ENCODE measurements around the gene GAB2.
A peak's percentile ranks its signal among the peaks of the same experiment; 100 is the strongest.
"Not testable (repeated sequence)": the region's sequence is repeated elsewhere in the genome, so short reads cannot be mapped to it uniquely, and the experiment has no call there.

GAB2 gene

GRCh38 chr11:78417175-78417887, at the start of gene GAB2:
GAB2 (minus strand) TSS chr11:78417820; CDS start chr11:78417720, 100 bp downstream.
- no peaks in the 10 kb centered on the region for H3K27me3 ChIP-seq (ENCODE audit: control insufficient read depth, insufficient read depth, low read length)
- H3K27ac ChIP-seq, result peak within 1 kb of the TSS; percentile 80
- peak within 1 kb of the TSS; percentile 66 for H3K4me2 ChIP-seq (ENCODE audit: low read length)
- no peaks in the 10 kb centered on the region for H3K79me2 ChIP-seq
- peak within 1 kb of the TSS; percentile 50 for H3K4me3 ChIP-seq (ENCODE audit: low read depth, low read length)
- H2AFZ ChIP-seq, result peak within 1 kb of the TSS; percentile 84
- TF ChIP-seq CTCF (IDR thresholded peaks at IDR 0.05), result no peak
- H3K4me1 ChIP-seq, result peaks cover 3% of the 10 kb centered on the region
- no peaks in the 10 kb centered on the region for H3K36me3 ChIP-seq (ENCODE audit: control insufficient read depth, insufficient read depth, low read length)
- H3K9ac ChIP-seq, result no peak within 1 kb of the TSS
- H3K9me3 ChIP-seq (ENCODE audit: control insufficient read depth, low read length), result no peaks in the 10 kb centered on the region

DNA sequence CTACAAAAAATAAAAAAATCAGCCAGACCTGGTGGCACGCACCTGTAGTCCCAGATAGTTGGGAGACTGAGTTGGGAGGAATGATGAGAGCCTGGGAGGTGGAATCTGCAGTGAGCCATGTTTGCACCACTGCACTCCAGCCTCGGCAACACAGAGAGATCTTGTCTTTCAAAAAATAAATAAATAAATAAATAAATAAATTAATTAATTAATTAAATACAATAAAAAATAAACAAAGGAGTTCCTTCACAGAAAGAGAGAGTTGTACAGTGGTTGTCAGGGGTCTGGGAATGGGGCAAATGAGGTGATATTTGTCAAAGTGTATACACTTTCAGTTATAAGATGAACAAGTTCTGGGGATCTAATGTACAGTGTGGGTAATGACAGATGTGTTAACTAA, 49.8 kb upstream of the GAB2 start:
- Histone ChIP-seq H2AFZ (no peak overlapping the region), H3K9ac (no peak overlapping the region), H3K4me2 (ENCODE audit: low read length) (no peak overlapping the region), H3K9me3 (ENCODE audit: control insufficient read depth, low read length) (no peaks in the 10 kb centered on the region), H3K79me2 (no peaks in the 10 kb centered on the region), H3K27ac (no peak overlapping the region), H3K27me3 (ENCODE audit: control insufficient read depth, insufficient read depth, low read length) (no peaks in the 10 kb centered on the region), H3K4me1 (no peaks in the 10 kb centered on the region), H3K36me3 (ENCODE audit: control insufficient read depth, insufficient read depth, low read length) (no peaks in the 10 kb centered on the region), H3K4me3 (ENCODE audit: low read depth, low read length) (no peak overlapping the region)
- TF ChIP-seq CTCF (IDR thresholded peaks at IDR 0.05), result no peak

DNA sequence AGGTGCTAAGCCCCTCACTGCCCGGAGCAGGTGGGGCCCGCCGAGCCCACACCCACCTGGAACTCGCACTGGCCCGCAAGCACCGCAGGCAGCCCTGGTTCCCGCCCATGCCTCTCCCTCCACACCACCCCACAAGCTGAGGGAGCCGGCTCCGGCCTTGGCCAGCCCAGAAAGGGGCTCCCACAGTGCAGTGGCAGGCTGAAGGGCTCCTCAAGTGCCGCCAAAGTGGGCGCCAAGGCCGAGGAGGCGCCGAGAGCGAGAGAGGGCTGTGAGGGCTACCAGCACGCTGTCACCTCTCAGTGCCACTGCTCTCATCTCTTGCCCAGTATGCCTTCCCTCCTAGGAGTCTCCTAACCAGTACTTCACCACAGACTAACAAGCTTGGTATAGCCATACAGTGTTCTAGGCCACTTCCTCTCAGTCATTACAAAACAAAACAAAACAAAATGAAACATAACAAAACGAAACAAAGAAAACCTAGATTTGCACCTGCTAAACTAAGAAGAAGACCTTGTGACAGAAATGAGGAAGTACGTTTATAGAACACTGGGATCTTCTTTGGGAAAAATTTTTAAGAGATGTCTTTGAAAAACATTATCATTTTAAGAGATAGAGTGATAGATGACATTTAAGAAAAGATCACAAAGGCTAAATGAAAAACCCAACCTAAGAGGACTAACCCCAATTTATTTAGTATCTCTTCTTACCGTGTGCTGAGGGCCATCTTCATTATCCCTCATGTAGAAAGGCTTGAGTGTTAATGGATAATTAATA, 47.7 kb upstream of the GAB2 start:
- no peaks in the 10 kb centered on the region for H3K79me2 ChIP-seq
- no peaks in the 10 kb centered on the region for H3K27me3 ChIP-seq (ENCODE audit: control insufficient read depth, insufficient read depth, low read length)
- H2AFZ ChIP-seq, result no peak overlapping the region
- H3K27ac ChIP-seq, result no peak overlapping the region
- H3K9me3 ChIP-seq (ENCODE audit: control insufficient read depth, low read length), result no peaks in the 10 kb centered on the region
- H3K4me3 ChIP-seq (ENCODE audit: low read depth, low read length), result no peak overlapping the region
- H3K4me1 ChIP-seq, result no peaks in the 10 kb centered on the region
- TF ChIP-seq CTCF (IDR thresholded peaks at IDR 0.05), result no peak
- H3K4me2 ChIP-seq (ENCODE audit: low read length), result no peak overlapping the region
- no peaks in the 10 kb centered on the region for H3K36me3 ChIP-seq (ENCODE audit: control insufficient read depth, insufficient read depth, low read length)
- no peak overlapping the region for H3K9ac ChIP-seq

DNA sequence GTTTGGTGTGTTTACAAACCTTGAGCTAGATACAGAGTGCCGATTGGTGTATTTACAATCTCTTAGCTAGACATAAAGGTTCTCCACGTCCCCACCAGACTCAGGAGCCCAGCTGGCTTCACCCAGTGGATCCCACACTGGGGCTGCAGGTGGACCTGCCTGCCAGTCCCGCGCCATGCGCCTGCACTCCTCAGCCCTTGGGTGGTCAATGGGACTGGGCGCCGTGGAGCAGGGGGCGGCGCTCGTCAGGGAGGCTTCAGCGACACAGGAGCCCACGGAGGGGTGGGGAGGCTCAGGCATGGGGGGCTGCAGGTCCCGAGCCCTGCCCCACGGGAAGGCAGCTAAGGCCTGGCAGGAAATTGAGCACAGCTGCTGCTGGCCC, 47.2 kb upstream of the GAB2 start:
- not testable (repeated sequence) for H3K4me1 ChIP-seq; H3K4me2 ChIP-seq (ENCODE audit: low read length); H3K9me3 ChIP-seq (ENCODE audit: control insufficient read depth, low read length); H3K4me3 ChIP-seq (ENCODE audit: low read depth, low read length); H3K27me3 ChIP-seq (ENCODE audit: control insufficient read depth, insufficient read depth, low read length); H2AFZ ChIP-seq; H3K79me2 ChIP-seq; H3K36me3 ChIP-seq (ENCODE audit: control insufficient read depth, insufficient read depth, low read length); H3K27ac ChIP-seq; H3K9ac ChIP-seq

DNA sequence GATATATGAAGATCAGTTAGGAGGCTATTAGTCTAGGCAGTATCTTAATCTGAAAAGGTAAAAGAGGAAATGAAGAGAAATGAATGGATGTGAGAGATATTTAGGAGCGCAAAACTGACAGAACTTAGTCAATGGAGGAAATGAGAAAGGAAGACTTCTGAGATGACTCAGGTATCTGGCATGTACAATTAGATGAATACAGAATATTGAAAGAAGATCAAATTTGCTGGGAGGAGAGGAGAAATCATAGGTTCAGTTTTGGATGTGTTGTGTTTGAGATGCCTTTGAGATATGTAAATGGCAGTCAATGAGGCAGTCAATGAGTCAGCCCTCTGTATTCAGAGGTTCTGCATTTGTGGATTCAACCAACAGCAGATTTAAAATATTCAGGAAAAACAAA, 42.9 kb upstream of the GAB2 start:
- no peaks in the 10 kb centered on the region for H3K36me3 ChIP-seq (ENCODE audit: control insufficient read depth, insufficient read depth, low read length)
- H2AFZ ChIP-seq, result no peak overlapping the region
- no peak overlapping the region for H3K4me3 ChIP-seq (ENCODE audit: low read depth, low read length)
- H3K9ac ChIP-seq, result no peak overlapping the region
- TF ChIP-seq CTCF (IDR thresholded peaks at IDR 0.05), result no peak
- no peak overlapping the region for H3K4me2 ChIP-seq (ENCODE audit: low read length)
- no peaks in the 10 kb centered on the region for H3K27me3 ChIP-seq (ENCODE audit: control insufficient read depth, insufficient read depth, low read length)
- no peaks in the 10 kb centered on the region for H3K9me3 ChIP-seq (ENCODE audit: control insufficient read depth, low read length)
- no peaks in the 10 kb centered on the region for H3K4me1 ChIP-seq
- H3K27ac ChIP-seq, result no peak overlapping the region
- H3K79me2 ChIP-seq, result no peaks in the 10 kb centered on the region
